Neuron (in vitro differentiated cells): ENCODE measurements around the gene XXYLT1.
"Not testable (repeated sequence)": the region's sequence is repeated elsewhere in the genome, so short reads cannot be mapped to it uniquely, and the experiment has no call there.

Experiments
- H2AFZ ChIP-seq: one replicate; pipeline ENCODE4 v1.6.1; 2013; ENCODE audit warnings: low read depth, mild to moderate bottlenecking, inconsistent platforms, low read length, moderate library complexity
- H3K27me3 ChIP-seq: one replicate; pipeline ENCODE4 v1.6.1; 2013; ENCODE audit warnings: low read length; ENCODE audit not compliant: insufficient read depth
- H3K36me3 ChIP-seq: one replicate; pipeline ENCODE4 v1.6.1; 2013; ENCODE audit warnings: low read length; ENCODE audit not compliant: insufficient read depth
- H3K4me1 ChIP-seq: one replicate; pipeline ENCODE4 v1.6.1; 2013; ENCODE audit warnings: low read length; ENCODE audit not compliant: insufficient read depth
- H3K4me3 ChIP-seq: 2 replicates; pipeline ENCODE4 v1.5.1; 2013; ENCODE audit warnings: mild to moderate bottlenecking, low read length, moderate library complexity
- H3K9me3 ChIP-seq: one replicate; pipeline ENCODE4 v1.6.1; 2013; ENCODE audit warnings: low read length

XXYLT1 gene

DNA sequence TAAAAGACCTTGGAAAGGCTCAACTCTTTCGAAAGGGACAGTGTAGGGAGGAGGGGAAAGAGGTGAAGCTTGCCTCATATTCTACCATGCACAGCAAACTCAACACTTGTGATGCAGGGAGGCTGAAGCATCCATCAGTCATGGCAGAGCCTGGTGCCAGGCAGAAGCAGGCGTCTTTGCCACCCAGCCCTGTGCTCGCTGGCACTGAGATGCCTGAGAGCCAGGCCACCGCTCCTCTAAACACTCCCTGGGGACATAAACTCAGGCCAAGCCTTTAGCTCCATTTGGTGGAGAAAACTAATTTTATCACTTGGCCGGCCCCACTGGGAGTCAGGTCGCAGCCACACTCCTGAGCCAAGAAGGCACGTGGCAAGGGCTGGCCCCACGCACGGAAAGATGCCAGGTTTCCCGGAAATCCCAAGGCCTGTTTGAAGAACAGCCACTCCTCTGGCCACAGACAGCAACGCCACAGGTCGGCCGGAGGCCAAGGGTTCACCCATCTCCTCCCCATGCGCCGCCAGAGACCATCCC lies 30.7 kb downstream of the XXYLT1 start:
- Histone ChIP-seq H3K4me1 (no peaks in the 10 kb centered on the region), H3K36me3 (no peaks in the 10 kb centered on the region), H2AFZ (no peak overlapping the region), H3K27me3 (no peaks in the 10 kb centered on the region), H3K9me3 (peaks cover 11% of the 10 kb centered on the region), H3K4me3 (no peak overlapping the region)

GRCh38 chr3:195239121-195239520 lies 31.8 kb downstream of the XXYLT1 start:
- Histone ChIP-seq H2AFZ (no peak overlapping the region), H3K27me3 (no peaks in the 10 kb centered on the region), H3K4me1 (no peaks in the 10 kb centered on the region), H3K36me3 (no peaks in the 10 kb centered on the region), H3K4me3 (no peak overlapping the region), H3K9me3 (peaks cover 11% of the 10 kb centered on the region)

DNA sequence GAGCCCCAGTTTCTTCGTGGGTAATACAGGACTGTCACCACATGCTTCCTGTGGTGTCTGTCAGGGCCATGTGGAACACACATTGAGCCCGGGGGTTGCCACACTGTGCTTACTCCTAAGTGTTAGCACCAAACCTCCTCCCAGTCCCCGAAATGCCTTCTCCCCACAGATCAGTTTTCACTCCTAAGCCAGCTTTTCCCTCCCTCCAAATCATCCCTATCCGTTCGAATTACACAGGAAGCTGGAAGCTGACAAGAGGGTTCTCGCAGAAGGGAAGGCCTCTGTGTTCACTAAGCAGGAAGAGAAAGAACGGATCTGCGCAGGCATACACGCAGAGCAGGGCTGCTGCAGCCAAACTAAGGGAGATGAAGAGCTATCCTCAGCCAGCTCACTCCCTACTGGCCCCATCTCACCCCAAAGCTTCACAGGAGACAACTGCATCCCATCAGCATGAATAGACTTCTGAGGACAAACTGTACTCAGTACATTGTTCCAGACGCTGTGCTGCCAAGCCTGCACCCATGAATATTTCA lies 32.3 kb downstream of the XXYLT1 start:
- Histone ChIP-seq H3K4me1 (no peaks in the 10 kb centered on the region), H2AFZ (no peak overlapping the region), H3K36me3 (no peaks in the 10 kb centered on the region), H3K27me3 (no peaks in the 10 kb centered on the region), H3K4me3 (no peak overlapping the region), H3K9me3 (peaks cover 11% of the 10 kb centered on the region)

DNA sequence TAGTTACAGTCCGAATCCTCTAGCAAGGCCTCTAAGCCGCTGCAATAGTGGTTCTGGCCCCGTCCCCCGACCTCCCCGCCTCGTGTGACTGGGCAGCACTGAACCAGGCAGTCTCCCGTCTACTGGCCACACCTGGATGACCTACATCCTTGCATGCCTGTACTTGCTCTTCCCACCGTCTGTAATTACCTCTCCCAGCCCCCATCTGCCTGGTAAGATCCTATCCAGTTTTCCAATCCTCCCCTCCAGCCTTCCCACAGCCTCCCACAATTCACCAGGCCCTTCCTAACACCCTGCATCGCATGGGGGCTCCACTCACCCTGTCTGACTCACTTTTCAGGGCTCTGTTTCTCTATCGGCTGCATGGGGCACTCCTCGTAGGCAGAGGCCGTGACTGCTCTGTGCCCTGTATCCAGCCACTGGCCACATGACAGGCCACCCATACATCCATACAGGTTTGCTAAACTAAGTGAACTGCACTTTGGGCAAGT lies 32.8 kb downstream of the XXYLT1 start:
- Histone ChIP-seq H3K27me3 (no peaks in the 10 kb centered on the region), H2AFZ (no peak overlapping the region), H3K9me3 (peaks cover 11% of the 10 kb centered on the region), H3K4me1 (no peaks in the 10 kb centered on the region), H3K36me3 (no peaks in the 10 kb centered on the region), H3K4me3 (no peak overlapping the region)

DNA sequence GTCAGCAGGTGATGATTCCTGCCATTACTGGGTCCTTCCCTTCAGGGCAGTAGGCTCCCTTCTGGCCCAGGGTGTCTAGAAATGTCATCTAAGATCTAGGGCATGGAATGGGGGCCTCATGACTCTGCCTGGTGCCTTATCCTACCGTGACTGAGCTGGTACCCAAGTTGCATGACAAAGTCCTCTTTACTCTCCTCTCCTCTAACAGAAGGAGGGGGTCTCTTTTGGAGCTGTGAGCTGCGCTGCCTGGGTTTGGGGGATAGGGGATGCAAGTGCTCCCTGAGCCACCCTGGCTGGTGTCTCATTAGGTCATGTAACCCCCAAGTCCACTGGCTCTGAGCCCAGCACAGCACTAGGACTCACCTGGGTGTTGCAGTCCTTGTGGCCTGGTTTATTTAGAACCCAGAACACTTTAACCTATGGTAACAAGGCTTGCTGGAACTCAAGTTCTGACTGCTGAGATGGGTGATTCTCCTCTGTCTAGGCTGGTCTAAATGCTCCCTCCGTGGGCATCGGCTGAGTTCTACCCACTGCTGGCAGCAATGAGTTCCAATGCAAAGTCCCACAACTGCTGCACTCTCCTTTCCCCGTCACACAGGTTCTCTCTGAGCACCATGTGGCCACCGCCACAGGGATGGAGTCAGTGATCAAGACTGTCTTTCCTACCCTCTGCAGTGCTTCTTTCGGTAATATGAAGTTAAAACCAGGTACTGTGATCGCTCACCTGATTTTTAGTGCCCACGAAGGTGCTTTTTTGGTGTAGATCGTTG lies 34.0 kb downstream of the XXYLT1 start:
- no peaks in the 10 kb centered on the region for H3K27me3 ChIP-seq
- H3K36me3 ChIP-seq = no peaks in the 10 kb centered on the region
- no peaks in the 10 kb centered on the region for H3K4me1 ChIP-seq
- H3K4me3 ChIP-seq = no peak overlapping the region
- peaks cover 11% of the 10 kb centered on the region for H3K9me3 ChIP-seq
- H2AFZ ChIP-seq = no peak overlapping the region

- no peak overlapping the region for H2AFZ ChIP-seq
- H3K4me1 ChIP-seq = no peaks in the 10 kb centered on the region
- H3K36me3 ChIP-seq = no peaks in the 10 kb centered on the region
- peaks cover 11% of the 10 kb centered on the region for H3K9me3 ChIP-seq
- H3K4me3 ChIP-seq = no peak overlapping the region
- no peaks in the 10 kb centered on the region for H3K27me3 ChIP-seq
These were observed 34.7 kb downstream of the XXYLT1 start for GRCh38 chr3:195236076-195236798.

DNA sequence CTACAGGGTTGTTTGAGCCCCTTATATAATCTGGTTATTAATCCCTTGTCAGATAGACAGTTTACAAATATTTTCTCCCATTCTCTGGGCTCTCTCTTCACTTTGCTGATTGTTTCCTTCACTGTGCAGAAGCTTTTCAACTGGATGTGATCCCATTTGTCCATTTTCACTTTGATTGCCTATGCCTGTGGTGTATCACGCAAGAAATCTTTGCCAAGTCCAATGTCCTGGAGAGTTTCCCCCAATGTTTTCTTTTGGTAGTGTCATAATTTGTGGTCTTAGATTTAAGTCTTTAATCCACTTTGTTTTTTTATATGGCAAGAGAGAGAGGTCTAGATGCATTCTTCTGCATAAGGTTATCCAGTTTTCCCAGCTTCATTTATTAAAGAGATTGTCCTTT lies 40.7 kb downstream of the XXYLT1 start:
- peaks cover 3% of the 10 kb centered on the region for H3K36me3 ChIP-seq
- no peaks in the 10 kb centered on the region for H3K4me1 ChIP-seq
- H3K27me3 ChIP-seq = no peaks in the 10 kb centered on the region
- H3K9me3 ChIP-seq = no peaks in the 10 kb centered on the region
- H3K4me3 ChIP-seq = no peak overlapping the region
- H2AFZ ChIP-seq = no peak overlapping the region

- not testable (repeated sequence) for H3K4me1 ChIP-seq, H3K36me3 ChIP-seq, H3K9me3 ChIP-seq, H2AFZ ChIP-seq, H3K27me3 ChIP-seq, H3K4me3 ChIP-seq
These were observed 42.1 kb downstream of the XXYLT1 start for GRCh38 chr3:195228886-195229285.

DNA sequence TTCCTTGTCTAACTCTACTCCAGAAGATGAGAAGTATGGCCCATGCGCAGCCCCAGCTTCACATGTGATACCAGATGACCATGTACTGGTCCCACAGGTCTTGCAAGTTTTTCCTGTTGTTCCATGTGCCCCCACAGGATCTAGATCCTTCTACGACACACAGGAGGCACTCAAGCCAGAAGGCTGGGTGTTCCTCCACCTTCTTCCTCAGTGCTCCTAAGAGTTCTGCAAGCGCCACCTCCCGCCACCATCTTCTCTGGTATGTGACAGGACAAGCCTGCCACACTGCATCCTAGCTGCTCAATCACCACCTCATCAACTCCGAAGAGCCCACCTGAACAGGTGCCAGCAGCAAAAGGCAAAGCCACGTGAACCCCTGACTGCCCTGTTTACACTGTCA lies 43.1 kb downstream of the XXYLT1 start:
- no peaks in the 10 kb centered on the region for H3K9me3 ChIP-seq

DNA sequence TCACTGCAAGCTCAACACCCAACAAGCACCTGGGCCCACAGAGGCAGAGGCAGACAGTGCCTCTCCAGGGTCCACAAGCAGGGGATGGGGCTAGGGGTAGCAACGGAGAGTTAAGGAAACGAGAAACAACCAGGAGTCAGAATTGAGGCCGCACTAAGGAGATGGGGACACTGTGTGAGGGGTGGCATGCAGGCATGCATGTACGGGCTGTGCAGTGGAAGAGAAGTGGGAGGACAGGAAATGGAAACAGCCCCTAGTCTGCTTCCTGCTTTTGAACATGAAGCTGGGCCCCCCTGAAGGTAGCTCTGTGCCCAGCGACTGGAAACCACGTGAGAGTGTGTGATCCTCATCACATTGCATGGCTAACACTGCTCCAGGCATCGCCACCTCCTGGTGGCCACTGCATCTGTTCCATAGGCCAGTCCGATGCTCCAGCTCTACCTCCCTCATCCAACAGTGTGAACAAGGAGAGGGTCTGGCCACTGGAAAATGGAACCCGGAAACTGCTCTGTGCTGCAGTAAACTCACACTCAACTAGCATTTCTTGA lies 44.0 kb downstream of the XXYLT1 start:
- Histone ChIP-seq H3K9me3 (no peaks in the 10 kb centered on the region), H2AFZ (no peak overlapping the region), H3K4me3 (no peak overlapping the region), H3K4me1 (no peaks in the 10 kb centered on the region), H3K36me3 (peaks cover 8% of the 10 kb centered on the region), H3K27me3 (no peaks in the 10 kb centered on the region)

More for the DNA sequence above, 43.1 kb downstream of the XXYLT1 start:
- Histone ChIP-seq H3K4me1 (no peaks in the 10 kb centered on the region), H3K36me3 (peaks cover 8% of the 10 kb centered on the region), H3K4me3 (no peak overlapping the region), H2AFZ (no peak overlapping the region), H3K27me3 (no peaks in the 10 kb centered on the region)

GRCh38 chr3:195226445-195226844 lies 44.5 kb downstream of the XXYLT1 start:
- H3K4me1 ChIP-seq = no peaks in the 10 kb centered on the region
- no peaks in the 10 kb centered on the region for H3K27me3 ChIP-seq
- H2AFZ ChIP-seq = no peak overlapping the region
- no peaks in the 10 kb centered on the region for H3K9me3 ChIP-seq
- peaks cover 8% of the 10 kb centered on the region for H3K36me3 ChIP-seq
- no peak overlapping the region for H3K4me3 ChIP-seq

DNA sequence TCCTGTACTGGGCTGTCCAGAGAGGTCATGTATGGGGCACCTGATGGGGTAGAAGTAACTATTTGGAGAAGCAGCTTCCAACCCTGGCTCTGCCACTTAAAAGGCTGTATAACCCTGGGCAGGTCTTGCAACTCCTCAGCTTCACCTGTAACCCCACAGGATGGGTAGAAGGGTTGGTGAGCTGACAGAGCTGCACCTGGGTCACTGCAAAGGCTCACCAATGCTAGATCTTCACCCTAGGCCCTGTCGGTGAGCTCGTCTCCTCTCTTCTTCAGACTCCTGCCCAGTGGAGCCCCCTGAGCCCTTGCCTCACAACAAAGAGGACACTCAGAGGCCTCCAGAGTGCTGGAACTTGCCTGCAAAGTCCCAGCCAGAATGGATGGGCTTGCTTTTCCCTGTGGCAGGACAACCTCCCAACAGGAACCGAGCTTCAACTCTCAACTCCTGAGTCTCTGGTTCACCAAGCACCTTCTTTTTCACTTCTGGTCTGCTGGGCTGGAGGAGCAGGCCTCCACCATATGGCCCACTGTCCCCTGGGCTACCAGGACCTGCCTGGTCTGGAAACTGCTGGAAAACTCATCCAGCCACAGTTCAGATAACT lies 45.9 kb downstream of the XXYLT1 start:
- Histone ChIP-seq H2AFZ (no peak overlapping the region), H3K27me3 (no peaks in the 10 kb centered on the region), H3K36me3 (peaks cover 8% of the 10 kb centered on the region), H3K9me3 (no peaks in the 10 kb centered on the region), H3K4me1 (no peaks in the 10 kb centered on the region), H3K4me3 (no peak overlapping the region)
